ENCODE results near the gene RCAN3.
"Not testable (repeated sequence)": the region's sequence is repeated elsewhere in the genome, so short reads cannot be mapped to it uniquely, and the experiment has no call there.

The RCAN3 gene

GRCh38 chr1:24514946-24515345 lies 12.3 kb downstream of the RCAN3 start:
- no peak for DNase-seq (ENCODE audit: low read depth)

DNA sequence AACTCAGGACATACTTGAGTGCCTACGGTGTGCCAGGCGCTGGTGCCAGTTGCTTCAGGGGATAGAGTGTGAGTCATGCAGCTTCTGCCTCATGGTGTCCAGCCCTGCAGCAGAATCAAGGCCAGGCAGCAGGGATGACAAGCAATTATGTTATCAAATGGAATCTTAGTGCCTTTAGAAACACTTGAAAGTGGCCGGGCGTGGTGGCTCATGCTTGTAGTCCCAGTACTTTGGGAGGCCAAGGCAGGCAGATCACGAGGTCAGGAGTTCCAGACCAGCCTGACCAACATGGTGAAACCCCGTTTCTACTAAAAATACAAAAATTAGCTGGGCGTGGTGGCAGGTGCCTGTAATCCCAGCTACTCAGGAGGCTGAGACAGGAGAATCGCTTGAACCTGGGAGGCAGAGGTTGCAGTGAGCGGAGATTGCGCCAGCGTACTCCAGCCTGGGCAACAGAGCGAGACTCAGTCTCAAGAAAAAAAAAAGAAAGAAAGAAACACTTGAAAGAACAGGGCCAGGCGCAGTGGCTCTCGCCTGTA lies 13.1 kb downstream of the RCAN3 start:
- peak; percentile 19 for DNase-seq (ENCODE audit: low read depth)

GRCh38 chr1:24516506-24516905 lies 13.9 kb downstream of the RCAN3 start:
- no peak for DNase-seq (ENCODE audit: low read depth)

DNA sequence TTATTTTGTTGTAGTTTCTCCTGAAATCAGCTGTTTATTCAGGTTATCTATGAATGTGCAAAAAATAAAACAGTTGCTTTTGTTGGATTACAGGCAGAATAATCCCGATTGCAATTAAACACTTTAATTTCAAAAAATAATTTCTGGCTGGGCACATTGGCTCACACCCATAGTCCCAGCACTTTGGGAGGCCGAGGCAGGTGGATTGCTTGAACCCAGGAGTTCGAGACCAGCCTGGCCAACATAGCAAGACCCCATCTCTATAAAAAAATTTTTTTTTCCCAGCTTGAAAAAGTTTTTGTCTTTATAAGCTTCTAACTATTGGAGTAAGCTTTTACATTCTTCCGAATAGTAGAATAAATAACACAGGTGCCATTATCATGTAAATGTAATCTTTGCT lies 15.3 kb downstream of the RCAN3 start:
- DNase-seq (ENCODE audit: low read depth), result no peak

GRCh38 chr1:24520282-24520681 lies 17.6 kb downstream of the RCAN3 start:
- DNase-seq (ENCODE audit: low read depth), result not testable (repeated sequence)

- DNase-seq (ENCODE audit: low read depth), result no peak
Observed at GRCh38 chr1:24525606-24526005, 23.0 kb downstream of the RCAN3 start.

GRCh38 chr1:24526045-24526444 lies 23.4 kb downstream of the RCAN3 start:
- DNase-seq (ENCODE audit: low read depth), result no peak

DNA sequence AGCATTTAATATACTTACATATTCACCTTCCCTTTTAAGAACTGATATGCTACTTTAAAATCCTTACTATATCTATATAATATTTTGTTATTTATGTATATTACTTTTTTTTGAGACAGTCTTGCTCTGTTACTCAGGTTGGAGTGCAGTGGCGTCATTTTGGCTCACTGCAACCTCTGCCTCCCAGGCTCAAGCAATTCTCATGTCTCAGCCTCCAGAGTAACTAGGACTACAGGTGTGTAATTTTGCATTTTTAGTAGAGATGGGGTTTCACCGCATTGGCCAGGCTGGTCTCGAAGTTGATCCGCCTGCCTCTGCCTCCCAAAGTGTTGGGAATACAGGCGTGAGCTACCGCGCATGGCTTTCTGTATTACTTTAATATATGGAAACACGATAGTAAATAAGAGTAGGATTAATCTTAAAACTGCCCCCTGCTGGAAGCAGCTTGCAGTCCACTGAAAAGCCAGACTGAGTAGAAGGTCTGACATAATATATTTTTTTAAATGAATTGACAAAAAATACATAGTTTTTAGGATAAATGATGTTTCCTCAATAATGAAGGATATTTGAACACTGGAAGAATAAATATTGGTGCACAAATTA lies 24.4 kb downstream of the RCAN3 start:
- no peak for DNase-seq (ENCODE audit: low read depth)

DNA sequence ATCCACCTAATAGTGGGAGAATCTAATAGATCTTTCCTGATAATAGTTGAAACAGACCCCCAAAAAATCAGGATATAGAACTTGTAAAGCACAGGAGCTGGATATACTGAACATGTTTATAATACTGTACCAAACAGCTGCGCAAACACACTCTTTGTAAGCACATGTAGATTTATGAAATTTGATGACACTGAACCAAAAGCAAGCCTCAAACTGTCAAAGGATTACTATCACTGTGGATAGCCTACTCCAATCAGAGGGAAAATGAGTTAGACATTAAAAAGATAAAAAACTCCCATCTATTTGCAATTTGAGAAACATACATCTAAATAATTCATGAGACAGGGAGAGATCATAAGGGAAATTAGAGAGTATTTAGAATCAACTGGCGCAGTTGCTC lies 26.1 kb downstream of the RCAN3 start:
- no peak for DNase-seq (ENCODE audit: low read depth)

DNA sequence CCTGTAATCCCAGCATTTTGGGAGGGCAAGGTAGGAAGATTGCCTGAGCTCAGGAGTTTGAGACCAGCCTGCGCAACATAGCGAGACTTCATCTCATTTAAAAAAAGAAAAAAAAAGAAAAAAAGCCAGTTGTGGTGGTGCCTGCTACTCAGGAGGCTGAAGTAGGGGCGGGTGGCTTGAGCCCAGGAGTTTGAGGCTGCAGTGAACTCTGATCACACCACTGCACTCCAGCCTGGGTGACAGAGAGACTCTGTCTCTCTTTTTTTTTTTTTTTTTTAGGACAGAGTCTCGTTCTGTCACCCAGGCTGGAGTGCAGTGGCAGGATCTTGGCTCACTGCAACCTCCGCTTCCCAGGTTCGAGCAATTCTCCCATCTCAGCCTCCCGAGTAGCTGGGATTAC lies 26.7 kb downstream of the RCAN3 start:
- not testable (repeated sequence) for DNase-seq (ENCODE audit: low read depth)

GRCh38 chr1:24535021-24535424 lies 32.4 kb downstream of the RCAN3 start:
- no peak for DNase-seq (ENCODE audit: low read depth)

- DNase-seq (ENCODE audit: low read depth), result no peak
Observed at GRCh38 chr1:24535778-24536177, 33.1 kb downstream of the RCAN3 start.

DNA sequence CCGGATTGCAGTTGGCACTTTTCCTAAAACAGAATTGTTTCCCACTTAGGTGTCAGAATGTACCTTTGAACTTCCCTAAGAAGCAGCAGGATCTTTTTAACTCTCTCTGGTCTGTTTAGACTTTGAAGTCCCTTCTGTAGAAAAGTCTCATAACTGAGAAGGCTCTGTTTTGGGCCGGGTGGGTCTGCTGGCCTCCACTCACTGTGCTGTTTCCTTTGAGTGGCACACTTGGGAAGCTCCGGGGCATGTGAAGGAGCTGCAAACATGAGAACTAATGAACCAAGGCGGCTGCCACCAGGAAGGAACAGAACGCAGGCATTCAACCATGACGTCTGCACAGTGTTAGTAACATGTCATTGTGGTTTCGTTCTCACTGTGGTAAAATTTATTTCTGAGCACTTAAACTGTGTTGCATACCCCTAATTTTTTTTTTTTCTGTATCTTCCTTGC lies 33.8 kb downstream of the RCAN3 start:
- DNase-seq (ENCODE audit: low read depth), result no peak

DNA sequence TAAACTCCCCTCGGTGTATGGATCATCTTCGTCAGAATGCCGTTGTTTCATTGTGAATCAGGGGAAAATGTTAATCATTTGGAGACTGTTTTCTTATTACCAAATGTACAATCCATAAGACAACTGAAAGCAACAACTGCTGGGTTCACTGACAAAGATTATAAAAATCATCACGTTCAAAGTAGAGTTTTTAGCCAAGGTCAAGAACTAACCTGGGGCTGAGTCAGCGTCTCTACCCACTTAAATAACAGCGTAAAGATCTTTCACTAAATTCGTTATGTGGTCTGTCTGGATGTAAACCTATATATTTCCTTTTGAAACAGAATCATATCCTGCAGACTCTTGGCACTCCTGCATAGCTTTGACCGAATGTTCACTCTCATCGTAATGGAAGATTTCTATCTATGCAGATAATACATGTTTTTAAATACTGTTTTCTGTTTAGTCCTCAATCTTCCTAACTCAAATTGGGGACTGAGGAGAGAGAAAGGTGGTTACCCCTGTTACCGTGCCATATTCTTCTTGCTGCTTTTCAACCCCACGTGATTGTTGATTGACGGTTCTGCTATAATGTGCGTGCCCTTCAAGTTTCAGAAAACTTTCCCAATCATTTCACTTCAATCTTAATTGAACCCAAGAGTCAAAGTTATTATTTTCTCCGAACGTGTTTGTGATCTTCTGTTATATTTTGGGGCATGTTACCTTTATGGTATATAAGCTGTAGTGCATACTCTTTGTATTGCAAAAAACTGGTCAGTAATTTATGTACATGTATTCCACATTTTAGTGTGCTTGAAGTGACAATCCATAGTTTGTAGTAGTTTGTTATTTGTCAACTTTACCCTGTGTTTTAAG lies 37.6 kb downstream of the RCAN3 start:
- no peak for DNase-seq (ENCODE audit: low read depth)

- DNase-seq (ENCODE audit: low read depth), result peak; percentile 23
Observed at GRCh38 chr1:24540906-24541710, 38.5 kb downstream of the RCAN3 start.

DNA sequence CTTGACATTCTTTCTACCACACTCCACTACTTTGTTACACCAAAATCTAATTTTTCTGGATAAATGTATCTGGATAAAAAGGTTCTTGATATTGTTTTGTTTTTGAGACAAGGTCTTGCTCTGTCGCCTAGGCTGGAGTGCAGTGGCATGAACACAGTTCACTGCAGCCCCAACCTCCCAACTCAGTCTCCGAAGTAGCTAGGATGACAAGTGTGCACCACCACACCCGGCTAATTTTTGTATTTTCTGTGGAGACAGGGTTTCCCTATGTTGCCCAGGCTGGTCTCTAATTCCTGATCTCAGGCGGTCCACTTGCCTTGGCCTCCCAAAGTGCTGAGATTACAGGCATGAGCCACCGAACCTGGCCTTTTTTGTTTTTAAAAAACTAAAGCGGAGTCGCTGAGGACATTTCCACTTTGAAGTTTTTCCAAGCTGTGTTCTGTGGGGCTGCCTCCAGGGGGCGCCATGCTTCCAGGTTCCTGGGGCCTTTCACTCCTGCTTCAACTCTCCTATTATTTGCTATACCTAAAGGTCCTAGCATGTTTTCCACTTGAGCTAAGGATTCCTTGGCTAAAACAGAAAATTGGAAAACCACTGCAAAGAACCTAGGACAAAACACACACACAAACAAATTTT lies 39.2 kb downstream of the RCAN3 start:
- no peak for DNase-seq (ENCODE audit: low read depth)

- no peak for DNase-seq (ENCODE audit: low read depth)
Observed at GRCh38 chr1:24544239-24544638, 41.6 kb downstream of the RCAN3 start.

DNA sequence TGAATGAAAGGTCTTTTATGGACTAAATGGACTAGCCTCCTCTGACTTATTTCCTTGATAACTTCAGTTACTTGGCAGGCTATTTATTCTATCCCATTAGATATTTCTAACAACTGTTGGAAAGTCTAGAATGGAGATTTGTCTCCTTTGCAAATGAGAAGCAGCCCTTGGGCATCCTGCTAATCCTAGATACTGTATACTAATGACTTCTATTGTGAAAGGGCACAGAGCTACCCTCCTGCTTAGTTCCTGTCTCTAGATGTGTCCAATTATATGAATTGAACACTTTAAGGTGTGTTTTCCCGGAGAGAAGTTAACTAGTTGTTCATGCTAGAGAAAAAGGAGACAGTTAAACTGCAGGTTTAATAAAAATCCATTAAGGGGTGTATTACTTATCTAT lies 43.0 kb downstream of the RCAN3 start:
- no peak for DNase-seq (ENCODE audit: low read depth)

DNA sequence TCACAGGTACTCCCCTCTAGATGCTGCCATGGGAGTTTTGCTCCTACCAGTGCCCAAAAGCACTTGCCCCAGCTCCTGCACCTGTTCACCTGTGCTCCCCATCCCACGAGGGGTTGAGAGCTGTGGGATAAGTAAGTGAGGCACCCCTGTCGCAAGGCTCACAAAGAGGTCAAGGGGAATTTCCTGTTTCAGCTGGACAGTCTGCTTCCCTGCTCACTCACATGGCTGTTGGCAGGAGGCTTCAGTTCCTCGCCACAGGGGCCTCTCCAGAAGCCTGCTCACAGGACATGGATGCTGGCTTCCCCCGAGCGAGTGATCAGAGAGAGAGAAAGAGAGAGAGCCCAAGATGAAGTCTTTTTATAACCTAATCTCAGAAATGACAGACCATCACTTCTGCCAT lies 44.6 kb downstream of the RCAN3 start:
- no peak for DNase-seq (ENCODE audit: low read depth)

- no peak for DNase-seq (ENCODE audit: low read depth)
Observed at GRCh38 chr1:24548070-24548469, 45.4 kb downstream of the RCAN3 start.

GRCh38 chr1:24549210-24549609 lies 46.6 kb downstream of the RCAN3 start:
- DNase-seq (ENCODE audit: low read depth), result not testable (repeated sequence)

Data from stromal cell of bone marrow (primary cell).